HG03354 (cell line): ENCODE measurements around the gene SNPH.

Experiments
- ATAC-seq: cut with Tn5 transposase; IDR thresholded peaks from one replicate; pipeline ENCODE4 v1.9.1; 2021; ENCODE audit warnings: mild to moderate bottlenecking; ENCODE audit not compliant: unreplicated experiment, poor library complexity, severe bottlenecking

Gene SNPH

DNA sequence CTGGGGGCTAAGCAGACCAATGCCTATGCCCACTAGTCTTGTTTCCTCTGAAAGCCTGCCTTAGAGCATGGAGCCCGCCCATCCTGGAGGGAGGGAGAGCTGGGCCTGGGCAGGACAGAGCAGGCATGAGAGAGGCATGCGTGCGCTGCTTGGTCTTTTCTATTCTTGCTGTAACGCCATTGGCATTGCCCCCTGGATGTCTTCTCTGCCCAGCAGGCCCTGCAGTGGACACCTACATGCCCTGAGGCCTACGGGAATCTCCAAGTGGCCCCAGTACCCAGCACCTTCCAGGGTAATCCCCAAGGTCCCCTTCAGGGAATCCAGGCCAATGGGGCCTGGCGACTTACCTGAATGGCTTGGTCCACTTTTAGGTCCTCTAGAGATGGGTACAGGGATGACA, 53.9 kb downstream of the SNPH start:
- no peak for ATAC-seq

DNA sequence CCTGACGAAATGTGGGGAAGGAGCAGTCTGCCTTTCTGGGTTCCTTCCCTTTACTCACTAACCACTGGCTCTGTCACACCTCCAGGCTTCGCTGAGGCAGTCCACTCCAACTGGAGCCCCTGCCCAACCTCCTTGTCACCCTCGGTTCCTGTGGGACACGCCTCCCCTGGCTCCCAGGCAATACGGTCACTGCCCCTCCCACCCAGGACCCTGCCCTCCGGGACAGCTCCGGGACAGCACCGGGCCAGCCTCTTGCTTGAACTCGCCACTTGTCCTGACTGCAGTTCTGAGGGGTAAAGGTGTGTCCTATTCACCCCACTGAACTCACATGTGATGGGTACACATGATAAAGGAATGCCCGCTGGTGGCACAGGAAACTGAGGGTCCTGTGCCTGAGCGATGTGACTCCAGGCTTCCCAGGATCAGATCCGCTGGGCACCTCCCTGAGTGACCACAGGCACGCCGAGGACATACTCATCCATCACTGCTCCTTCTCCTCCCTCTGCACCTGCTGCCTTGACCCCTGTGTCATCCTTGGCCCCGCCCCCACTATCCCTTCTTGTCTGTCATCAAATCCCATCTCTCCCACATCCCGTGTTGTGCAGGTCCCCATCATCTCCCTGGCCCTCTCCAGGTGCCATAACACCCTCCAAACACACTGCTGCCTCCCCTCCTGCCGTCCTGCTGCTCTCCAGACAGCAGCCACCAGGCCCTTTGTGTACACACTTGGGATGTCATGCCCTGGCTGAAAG, 55.0 kb downstream of the SNPH start:
- no peak for ATAC-seq

GRCh38 chr20:1321654-1321939, 55.5 kb downstream of the SNPH start:
- no peak for ATAC-seq

GRCh38 chr20:1322511-1323245, 56.6 kb downstream of the SNPH start:
- no peak for ATAC-seq

DNA sequence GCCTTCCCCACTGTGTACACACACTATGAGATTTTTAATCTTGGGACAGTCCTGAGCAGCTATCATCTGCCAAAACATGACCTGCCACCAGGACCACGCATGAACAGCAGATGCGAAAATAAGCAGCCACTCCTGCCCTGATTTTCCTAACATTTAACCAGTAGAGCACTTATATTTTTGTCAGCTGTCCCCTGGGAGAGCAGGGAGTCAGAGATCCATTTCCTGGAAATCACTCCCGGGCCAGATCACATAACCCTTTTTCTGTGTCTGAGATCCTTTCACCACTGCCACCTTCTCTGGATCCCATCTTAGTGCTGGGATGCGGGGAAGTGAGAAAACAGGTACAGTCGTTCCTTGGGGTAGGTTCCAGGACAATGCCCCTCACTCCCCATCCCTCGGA, 57.2 kb downstream of the SNPH start:
- no peak for ATAC-seq

GRCh38 chr20:1323830-1324597, 57.9 kb downstream of the SNPH start:
- ATAC-seq = no peak

GRCh38 chr20:1324598-1325172, 58.6 kb downstream of the SNPH start:
- no peak for ATAC-seq

- peak; percentile 91 for ATAC-seq
These were observed 59.3 kb downstream of the SNPH start for GRCh38 chr20:1325173-1326030.

DNA sequence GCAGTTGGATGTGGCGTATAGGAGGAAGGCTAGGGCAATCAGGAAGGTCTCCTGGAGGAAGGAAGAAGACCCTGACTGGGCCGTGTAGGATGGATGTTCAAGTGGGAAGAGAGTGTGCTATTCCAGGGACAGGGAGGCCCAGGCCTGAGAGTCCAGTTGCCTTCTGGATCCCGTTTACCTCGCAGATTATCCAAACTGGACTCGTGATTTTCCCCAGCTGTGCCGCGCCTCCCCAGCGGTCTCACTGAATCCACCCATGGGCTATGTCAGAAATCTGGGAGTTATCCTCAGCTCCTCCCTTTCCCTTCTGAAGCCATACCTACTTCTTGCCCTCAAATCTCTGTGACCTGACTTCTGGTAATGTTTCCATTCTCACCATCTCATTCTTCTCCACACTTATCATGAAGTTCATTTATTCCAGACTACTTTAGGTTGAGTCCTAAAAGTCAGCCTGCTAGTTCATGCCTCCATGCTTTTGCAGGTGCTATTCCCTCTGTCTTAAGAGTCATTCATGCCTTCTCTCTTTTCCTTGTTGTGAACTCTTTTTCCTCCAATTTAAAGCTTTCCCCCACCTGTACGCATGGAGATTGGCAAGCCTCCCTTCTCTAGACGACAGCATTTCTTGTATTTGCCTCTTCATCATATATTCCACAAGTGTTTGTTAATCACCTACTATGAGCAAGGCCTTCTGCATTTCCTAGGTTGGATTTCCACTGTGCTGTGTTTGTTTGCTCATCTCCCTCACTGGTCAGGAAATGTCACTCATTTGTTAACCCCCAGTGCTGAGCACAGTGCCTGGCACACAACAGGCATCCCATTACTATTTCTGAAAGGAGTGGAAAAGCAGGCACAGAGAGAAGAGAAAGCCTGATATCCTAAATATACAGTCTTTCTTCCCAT, 60.2 kb downstream of the SNPH start:
- ATAC-seq = no peak

GRCh38 chr20:1327241-1327653, 61.2 kb downstream of the SNPH start:
- ATAC-seq = no peak

- no peak for ATAC-seq
These were observed 62.0 kb downstream of the SNPH start for GRCh38 chr20:1327827-1328679.

- ATAC-seq = no peak
These were observed 62.7 kb downstream of the SNPH start, which contains the start of gene SDCBP2 for GRCh38 chr20:1328680-1329330. Gene SDCBP2 (minus strand): TSS chr20:1329139. CDS start chr20:1320416, 8,723 bp downstream.

DNA sequence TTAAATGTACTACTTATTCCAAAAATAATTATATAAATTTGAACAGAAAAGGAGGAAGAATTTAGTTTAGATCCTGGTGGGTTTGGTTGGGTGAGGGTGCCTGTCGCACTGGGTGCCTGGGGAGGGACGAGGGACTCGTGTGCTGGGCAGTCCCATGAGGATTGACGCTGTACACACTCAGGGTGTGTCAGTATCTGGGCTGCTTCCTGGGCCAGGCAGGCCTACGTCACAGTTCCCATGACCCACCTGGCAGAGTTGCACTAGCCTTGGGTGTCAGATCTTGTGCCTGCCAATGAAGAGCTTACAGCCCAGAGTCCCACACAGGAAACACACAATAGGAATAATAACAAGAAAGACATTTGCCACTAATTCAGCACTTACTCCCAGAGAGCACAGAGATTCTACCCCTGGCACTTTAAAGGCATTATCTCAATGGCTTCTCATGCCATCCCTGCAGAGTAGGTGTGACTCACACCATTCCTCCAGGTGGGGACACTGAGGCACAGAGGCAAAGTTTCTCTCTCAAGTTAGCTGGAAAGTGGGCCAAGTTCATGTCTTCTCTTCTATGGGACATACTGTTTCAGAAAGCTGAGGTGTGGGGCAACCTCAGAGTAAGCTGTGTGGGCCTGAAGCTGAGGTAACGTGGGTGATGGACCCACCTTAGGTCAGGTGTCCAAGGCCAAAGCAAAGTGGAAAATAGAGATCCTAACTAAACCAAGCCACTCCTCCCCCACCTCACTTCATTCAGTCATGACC, 64.2 kb downstream of the SNPH start:
- no peak for ATAC-seq

- ATAC-seq = no peak
These were observed 65.0 kb downstream of the SNPH start for GRCh38 chr20:1331101-1331500.

DNA sequence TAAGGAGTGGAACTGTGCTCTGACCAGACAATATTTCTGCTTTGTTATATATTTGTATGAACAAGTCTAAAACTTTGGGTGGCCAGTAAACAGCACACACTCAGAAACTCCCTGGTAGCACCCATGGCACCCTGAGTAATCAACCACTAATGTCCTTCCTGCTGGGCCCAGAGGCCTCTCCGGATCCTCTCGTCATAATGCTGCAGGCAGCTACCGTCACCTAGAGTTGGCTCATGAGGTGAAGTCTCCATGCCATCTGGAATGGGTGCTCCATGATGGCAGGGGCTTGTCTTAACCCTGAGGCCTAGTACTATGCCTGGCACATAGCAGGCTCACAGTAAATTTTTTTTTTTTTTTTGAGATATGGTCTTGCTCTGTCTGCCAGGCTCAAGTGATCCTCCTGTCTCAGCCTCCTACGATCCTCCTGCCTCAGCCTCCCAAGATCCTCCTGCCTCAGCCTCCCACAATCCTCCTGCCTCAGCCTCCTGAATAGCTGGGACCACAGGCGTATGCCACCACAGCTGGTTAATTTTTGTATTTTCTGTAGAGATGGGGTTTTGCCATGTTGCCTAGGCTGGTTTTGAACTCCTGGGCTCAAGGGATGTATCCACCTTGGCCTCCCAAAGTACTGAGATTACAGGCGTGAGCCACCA, 65.8 kb downstream of the SNPH start:
- no peak for ATAC-seq

GRCh38 chr20:1332749-1333300, 66.7 kb downstream of the SNPH start:
- ATAC-seq = no peak
